Glomerular visceral epithelial cell (primary cell): ENCODE data around the gene ADSL.
"Not testable (repeated sequence)": the region's sequence is repeated elsewhere in the genome, so short reads cannot be mapped to it uniquely, and the experiment has no call there.

Source experiments
- DNase-seq: peaks from one replicate; pipeline ENCODE4 v3.0.0-alpha.2; 2016; ENCODE audit errors: extremely low spot score

The ADSL gene

DNA sequence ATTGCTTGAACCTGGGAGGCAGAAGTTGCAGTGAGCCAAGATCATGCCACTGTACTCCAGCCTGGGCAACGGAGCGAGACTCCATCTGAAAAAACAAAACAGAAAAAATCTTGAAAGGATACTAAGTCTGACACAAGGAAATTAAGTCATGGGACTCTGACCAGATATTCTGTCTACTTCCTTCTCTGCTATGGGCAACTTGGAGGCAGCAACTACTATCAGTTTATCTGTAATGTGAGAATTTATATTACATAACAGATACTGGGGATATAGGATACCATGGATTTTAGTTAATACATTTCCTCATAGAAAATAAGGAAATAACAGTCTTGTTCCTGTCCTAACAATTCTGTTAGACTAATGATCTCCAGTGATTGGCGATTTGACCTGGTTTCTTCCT, 22.5 kb downstream of the ADSL start:
- no peak for DNase-seq

DNA sequence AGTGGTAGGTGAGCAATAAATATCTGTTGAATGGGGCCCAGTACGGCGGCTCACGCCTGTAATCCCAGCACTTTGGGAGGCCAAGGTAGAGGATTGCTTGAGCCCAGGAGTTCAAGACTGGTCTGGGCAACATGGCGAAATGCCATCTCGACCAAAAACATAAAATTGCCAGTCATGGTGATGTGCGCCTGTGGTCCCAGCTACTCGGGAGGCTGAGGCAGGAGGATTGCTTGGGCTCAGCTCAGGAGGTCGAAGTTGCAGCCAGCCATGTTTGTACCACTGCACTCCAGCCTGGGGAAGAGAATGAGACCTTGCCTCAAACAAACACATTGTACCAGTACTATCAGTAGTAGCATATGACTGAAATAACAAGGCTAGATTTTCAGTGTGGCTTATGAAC, 28.3 kb downstream of the ADSL start:
- DNase-seq: no peak

DNA sequence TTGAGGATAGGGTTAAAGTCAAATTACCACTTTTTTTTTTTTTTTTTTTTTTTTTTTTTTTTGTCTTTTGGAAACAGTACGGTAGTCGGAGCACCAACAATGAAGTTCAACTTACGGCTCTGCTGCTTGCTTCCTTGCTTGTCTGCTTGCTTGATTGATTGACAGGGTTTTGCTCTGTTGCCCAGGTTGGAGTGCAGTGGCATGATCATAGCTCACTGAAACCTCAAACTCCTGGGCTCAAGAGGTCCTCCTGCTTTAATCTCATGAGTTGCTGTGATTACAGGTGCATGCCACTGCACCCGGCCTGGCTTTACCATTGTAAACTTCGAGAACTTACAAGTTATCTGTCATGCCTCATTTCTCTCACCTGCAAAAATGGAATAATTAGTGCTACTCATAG, 29.8 kb downstream of the ADSL start:
- no peak for DNase-seq

DNA sequence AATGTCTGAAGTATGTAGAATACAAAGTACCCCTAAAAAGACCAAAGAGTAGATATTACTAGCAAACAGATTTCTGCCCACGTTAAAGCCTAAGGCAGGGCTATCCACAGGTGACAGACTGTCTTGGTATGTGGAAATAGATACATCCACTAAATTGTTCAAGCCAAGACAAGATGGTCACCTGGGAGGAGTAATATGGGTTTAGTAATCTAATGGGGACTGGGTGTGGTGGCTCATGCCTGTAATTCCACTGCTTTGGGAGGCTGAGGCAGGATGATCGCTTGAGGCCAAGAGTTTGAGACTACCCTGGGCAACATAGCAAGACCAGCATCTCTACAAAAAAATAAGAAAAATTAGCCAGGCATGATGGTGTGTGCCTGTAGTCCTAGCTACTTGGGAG, 31.6 kb downstream of the ADSL start:
- DNase-seq: no peak

DNA sequence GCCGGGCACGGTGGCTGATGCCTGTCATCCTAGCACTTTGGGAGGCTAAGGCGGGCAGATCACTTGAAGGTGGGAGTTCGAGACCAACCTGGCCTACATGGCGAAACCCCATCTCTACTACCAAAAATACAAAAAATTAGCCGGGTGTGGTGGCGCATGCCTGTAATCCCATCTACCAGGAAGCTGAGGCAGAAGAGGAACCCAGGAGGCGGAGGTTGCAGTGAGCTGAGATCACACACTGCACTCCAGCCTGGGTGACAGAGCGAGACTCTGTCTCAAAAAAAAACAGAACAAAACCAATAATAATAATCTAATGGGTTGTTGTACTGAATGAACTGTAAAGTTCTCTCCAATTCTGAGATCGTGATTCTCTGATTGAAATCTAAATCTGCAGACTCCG, 32.1 kb downstream of the ADSL start:
- DNase-seq: not testable (repeated sequence)

DNA sequence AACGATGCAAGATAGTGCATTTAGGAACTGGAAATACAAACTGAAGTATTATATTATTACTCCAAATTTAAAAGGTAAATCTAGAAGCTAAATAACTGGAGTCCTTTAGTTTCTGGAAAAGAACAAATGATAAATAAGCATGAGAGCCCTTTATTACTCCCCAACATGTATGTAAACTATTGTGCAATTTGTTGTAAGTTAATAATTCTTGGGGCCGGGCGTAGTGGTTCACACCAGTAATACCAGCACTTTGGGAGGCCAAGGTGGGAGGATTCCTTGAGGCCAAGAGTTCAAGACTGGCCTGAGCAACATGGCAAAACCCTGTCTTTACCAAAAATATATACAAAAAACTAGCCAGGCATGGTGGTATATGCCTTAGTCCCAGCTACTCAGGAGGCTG, 35.2 kb downstream of the ADSL start:
- no peak for DNase-seq

DNA sequence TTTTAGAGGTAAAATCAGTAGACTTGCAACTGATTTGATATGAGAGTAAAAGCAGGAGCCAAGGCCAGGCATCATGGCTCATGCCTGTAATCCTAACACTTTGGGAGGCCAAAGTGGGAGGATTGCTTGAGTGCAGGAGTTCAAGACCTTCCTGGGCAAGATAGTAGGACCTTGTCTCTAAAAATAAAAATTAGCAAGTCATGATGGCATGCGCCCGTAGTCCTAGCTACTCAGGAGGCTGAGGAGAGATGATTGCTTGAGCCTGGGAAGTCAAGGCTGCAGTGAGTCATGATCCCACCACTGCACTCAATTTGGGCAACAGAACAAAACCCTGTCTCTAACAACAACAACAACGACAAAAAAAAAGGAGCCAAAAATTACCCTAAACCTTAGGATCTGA, 37.6 kb downstream of the ADSL start:
- DNase-seq: no peak

DNA sequence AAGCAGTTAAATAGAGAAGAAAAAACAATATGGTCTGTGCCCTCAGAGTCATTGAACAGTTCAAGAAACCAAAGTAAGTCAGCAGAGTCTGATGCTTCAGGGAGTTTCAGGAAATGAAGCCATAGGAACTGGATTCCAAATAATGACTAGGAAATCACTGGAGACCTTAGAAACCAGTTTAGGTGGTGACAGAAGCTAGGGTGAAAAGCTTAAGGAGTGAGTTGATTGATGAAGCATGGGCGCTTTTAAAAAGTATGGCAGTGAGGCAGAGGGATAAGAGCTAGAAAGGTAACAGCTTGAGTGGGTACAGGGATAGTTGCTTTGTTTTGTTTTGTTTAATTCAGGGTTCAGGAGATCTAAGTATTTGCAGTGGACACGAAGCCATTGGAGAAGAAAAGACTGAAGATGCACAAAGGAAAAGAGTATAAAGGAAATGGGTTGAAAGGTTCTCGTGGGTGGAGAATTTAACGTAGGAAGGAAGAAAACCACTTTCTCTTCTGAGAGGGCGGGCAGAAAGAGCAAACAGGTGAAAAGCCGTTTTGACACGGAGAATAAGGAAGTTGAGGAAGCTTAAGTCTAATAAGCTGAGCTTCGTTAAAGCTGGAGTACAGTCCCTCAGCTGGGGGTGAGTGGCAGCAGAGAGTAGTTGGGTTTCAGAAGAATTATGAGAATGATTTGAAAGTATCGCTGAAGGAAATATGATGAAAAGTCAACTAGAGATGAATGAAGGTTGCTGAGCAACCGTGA, 38.9 kb downstream of the ADSL start:
- no peak for DNase-seq

DNA sequence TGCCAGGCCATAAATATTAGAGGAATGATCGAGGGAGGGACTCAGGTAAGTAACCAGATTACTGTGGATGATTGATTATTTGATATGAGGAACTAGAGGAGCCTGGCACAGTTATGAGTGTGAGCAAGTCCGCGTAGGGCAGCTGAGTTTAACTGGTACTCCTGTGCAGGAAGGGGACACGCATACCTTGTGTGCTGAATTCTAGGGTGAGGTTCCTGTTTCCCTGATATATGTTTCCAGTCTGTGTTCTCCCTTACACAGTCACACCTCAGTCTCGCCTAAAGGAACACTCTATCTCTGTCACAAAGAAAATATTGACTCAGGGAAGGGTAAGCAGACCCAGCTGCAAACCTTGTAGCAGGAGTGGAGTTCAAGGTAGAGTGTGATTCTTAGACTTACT, 41.4 kb downstream of the ADSL start:
- no peak for DNase-seq

DNA sequence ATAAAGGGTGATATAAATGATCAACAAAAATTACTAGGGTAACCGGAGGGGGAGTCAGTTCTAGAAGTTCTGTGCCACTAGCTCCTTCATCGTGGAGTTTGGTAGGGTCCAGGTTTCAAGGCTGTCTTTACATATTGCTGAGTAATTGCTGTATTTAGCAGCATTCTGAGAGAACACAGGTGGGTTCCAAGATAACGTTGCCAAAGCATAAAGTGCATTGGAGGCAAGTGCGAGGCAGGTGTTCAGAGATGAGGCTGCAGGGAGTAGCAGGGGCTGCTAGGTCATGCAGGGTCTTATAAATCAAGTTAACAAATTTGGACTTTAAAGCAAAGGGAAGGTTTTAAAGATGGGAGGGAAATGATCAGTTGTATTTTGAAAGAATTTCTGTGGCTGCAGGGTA, 41.9 kb downstream of the ADSL start:
- no peak for DNase-seq

DNA sequence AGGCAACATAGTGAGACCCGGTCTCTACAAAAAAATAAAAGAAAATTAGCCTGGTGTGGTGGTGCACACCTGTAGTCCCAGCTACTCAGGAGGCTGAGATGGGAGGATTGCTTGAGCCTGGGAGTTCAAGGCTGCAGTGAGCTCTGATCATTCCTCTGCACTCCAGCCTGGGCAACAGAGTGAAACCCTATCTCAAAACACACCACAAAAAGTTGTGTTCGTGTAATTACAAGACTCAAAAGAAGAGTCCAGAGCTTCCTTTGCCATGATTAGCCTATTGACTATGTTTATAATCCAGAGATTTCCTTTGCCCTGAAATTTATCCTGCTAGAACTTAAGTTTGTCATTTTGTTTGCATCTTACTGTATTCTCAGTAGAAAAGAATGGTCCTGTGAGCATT, 45.1 kb downstream of the ADSL start:
- no peak for DNase-seq

DNA sequence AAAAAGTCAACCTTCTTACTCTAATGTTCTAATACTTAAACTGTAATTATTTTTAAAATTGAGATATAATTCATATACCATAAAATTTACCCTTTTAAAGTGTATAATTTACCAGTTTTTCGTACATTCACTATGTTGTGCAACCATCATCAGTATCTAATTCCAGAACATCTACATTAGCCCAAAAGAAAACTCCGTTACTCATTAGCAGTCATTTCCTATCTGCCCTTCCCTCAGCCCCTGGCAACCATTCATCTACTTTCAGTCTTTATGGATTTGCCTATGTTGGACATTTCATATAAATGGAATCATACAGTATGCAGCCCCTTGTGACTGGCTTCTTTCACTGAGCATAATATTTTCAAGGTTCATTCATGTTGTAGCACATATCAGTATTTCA, 46.3 kb downstream of the ADSL start:
- DNase-seq: no peak

DNA sequence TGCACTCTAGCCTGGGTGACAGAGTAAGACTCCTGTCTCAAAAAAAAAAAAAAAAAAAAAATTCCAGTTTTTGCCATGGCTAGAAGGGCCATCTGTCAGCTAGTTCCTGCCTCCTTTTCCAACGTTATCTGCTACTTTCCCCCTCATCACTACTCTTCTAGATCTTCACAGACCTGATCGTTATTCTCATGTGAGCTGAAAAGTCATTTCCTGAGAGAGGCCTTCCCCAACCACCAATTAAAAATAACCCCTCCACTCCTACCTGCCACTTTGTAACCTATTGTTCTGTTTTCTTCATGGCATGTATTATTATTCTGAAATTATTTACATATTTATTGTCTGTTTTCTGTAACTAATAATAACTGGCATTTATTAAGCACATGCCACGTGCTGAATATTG, 48.3 kb downstream of the ADSL start:
- no peak for DNase-seq

DNA sequence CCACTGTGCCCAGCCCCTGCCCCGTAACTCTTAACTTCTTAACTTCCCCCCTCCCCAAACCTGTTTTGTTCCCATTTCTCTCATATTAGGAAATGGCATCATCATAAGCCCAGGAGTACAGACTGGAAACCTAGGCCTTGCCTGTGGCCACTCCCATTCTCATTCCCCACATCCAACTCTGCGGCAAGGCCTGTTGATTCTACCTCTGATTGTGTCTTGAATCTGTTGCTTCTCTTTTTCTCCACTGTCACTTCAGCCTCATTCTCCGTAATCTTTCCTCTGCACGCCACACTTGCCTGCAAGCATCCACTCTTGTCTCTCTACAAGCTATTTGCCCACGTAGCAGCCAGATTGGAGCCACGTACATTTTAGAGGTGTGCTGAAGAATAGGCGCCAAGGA, 49.3 kb downstream of the ADSL start:
- no peak for DNase-seq

DNA sequence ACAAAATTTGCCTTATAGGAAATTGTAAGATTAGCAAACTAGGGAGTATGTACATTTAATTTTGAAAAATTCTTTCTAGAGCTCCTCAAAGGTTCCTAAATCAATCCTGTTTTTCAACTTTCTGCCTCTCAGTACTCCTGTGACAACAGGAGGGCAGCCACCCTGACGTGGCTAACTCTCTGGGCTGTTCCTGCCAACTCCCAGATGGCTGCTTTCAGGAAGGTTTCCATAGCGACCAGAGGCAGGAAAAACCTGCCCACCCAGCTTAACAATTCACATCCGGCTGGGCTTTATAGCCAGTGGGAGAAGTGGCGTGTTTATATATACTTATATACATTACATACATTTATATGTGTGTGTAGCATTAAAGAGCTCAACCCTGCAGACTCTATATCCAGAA, 50.6 kb downstream of the ADSL start:
- no peak for DNase-seq

DNA sequence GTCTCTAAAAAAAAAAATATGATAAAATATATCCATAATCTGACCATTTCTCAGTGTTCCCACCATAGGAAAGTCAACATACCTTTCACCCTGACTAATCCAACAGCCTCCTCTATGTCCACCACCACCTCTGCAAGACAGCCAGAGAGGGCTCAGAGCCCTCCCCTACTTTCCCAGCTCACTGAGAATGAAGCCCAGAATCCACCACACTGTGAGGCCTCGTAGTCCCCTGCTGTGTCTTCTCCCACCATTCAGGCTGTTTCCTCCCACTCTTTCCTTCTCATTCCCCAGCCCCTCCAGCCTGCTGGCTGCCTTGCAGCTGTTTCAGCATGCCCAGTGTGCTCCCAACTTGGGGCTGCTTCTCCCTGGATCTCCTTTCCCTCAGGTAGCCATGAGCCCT, 51.1 kb downstream of the ADSL start:
- no peak for DNase-seq

DNA sequence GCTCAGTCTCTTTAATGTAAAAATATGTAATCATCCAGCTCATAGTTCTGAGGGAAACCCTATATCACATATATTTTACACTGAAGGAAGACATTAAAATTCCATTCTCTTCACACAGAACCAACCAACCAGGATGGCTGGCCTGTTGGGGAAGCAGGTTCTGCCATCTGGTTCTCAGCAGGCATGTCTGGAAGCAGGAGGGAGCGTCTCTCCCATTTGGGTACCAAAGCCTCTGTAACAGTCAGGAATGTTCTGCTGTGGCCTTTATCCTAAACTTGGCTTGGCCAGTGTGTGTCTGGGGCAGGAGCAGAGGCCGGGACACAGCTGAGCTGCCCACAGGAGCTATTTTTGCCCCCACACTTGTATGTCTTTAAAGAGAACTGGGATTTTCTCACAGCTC, 53.3 kb downstream of the ADSL start:
- DNase-seq: no peak

DNA sequence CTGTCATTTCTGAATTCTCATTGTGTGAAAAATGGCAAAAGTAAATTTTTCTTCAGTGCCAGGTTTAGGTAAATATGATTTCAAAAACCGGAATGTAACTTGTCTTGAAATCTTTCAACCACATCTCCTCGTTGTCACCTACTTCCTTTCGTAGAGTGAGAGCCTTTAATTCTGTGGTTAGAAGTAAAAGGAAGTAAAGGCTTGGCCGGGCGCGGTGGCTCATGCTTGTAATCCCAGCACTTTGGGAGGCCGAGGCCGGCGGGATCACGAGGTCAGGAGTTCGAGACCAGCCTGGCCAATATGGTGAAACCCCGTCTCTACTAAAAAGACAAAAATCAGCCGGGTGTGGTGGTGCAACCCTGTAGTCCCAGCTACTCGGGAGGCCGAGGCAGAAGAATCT, 53.9 kb downstream of the ADSL start:
- DNase-seq: no peak

DNA sequence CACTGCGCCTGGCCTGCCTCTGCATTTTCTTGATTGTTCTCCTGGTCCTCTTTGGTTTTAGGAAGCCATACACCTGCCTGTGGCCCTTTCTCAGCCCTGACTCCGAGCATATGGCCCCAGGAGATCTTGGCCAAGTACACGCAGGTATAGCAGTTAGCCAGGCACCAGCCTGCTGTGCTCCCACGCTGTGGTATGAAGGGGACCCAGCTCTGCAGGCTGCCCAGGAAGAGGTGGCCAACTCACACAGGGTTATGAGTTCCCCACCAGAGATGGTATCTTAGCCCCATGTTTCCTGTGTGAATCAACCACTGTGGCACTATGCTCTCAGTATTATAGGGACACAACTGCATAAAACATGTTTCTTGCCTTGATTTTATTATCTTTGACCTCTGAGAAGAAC, 55.2 kb downstream of the ADSL start:
- DNase-seq: no peak

DNA sequence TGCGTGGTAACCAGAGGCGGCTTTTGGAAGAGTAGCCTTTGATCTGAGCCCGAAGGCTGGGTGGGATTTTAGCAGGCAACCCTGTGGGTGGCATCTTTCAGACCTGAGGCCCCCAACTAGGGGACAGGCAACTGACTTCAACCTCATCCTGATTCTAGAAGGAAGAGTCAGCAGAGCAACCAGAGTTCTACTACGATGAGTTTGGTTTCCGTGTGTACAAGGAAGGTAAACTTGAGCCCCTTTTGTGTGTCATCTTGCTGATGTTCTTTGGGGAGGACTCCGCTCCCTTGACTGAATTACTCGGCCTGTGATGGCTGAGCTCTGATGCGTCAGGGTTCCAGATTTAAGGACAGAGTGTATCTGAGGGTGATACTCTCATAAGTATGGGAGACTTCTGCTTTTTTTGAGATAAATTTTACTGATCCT, 55.7 kb downstream of the ADSL start:
- DNase-seq: no peak

DNA sequence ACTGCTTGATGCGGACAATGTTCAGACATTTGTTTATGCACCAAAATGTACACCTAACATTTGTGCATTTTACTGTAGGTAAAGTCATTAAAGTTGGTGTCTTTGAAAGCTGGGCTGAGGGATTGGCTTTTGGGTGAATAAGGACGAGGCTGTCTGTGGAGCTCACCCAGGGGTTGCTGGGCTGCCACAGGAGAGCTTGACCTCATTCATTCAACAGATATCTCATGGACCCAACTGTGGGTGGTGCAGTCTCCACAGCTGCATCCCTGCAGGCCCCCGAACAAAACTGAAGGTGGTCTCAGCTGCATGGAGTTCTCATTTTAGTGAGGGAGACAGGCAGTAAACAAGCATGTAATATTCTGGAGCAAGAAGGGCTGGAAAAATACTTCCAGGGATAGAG, 56.8 kb downstream of the ADSL start:
- no peak for DNase-seq

DNA sequence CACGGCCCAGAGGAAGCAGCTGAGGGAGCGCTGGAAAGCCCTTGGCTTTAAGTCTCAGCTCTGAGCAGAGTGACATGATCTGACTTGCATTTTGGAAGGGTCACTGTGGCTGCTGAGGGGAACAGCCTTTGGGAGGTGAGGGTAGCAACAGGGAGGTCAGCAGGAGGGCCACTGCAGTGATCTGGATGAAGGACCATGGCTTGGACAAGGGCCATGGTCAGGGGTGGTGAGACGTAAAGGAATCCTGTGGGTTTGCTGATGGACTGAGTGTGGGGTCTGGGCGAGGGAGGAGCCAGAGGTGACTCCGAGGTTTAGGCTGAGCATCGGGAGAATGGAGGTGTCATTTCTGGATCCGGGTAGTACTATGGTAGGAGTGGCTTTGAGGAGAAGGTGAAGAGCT, 57.4 kb downstream of the ADSL start:
- DNase-seq: no peak

DNA sequence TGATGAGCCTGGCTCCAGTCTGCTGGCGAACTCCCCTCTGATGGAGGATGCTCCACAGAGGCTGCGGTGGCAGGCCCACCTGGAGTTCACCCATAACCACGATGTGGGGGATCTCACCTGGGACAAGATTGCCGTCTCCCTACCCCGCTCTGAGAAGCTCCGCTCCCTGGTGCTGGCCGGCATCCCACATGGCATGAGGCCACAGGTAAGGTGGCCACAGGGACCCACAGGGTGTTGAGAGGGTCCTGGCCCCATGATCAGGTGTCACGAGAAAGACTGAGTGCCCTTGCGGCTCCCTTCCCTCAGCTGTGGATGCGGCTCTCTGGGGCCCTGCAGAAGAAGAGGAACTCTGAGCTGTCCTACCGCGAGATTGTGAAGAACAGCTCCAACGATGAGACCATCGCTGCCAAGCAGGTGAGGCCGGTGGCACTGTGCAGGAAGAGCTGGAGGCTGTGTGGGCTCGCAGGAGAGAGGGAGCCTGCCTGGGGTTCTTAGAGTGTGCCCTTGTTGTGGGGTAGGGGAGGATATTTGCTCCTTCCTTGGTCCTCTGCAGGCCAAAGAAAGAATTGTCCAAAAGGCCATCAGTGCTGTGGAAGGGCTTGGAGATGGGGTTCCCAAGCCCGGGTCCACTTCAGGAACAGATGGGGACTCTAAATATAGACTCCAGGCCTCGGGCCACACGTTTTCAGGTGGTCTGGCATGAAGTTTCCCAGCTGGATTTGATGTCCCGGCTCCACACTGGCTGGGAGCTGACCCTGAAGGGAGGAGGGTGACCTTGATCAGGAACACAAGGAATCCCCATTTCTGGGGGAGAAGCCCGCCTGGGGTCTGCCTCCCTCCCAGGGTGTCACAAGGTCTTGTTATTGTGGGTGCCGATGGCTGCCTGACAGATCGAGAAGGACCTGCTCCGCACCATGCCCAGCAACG, 58.2 kb downstream of the ADSL start:
- DNase-seq: no peak
